HL-60 (cell line): ENCODE results near the gene FAM229A.

ENCODE experiments used
- DNase-seq, 2 experiments: peaks; one replicate each; pipeline ENCODE4 v3.0.0-alpha.2; 2010 to 2020; ENCODE audit warnings: low read depth in 1 of 2, low spot score in 1 of 2
- H3K27ac ChIP-seq: fragments of 250-450 bp; sonication (Bioruptor Pico); replicated peaks from 2 replicates; pipeline ENCODE4 v1.5.1; 2020; ENCODE audit warnings: mild to moderate bottlenecking, moderate library complexity
- H3K27me3 ChIP-seq: fragments of 250-450 bp; sonication (Bioruptor Pico); 2 replicates; pipeline ENCODE4 v1.5.1; 2021; ENCODE audit warnings: mild to moderate bottlenecking, moderate library complexity; ENCODE audit not compliant: insufficient read depth, poor library complexity, severe bottlenecking
- H3K4me3 ChIP-seq: replicated peaks from 2 replicates; pipeline ENCODE4 v1.5.1; 2011; ENCODE audit warnings: mild to moderate bottlenecking, control low read depth, low read length; ENCODE audit not compliant: insufficient read depth
- CTCF ChIP-seq: IDR thresholded peaks from one replicate; pipeline ENCODE4 v1.5.1; 2011; ENCODE audit warnings: low read length, control low read depth, inconsistent platforms; ENCODE audit not compliant: insufficient read depth
- GABPA ChIP-seq: IDR thresholded peaks from 2 replicates; pipeline ENCODE4 v1.6.1; 2012; ENCODE audit warnings: low read depth
- POLR2AphosphoS5 ChIP-seq: IDR thresholded peaks from 2 replicates; pipeline ENCODE4 v1.6.1; 2012; ENCODE audit warnings: low read depth
- REST ChIP-seq: IDR thresholded peaks from 2 replicates; pipeline ENCODE4 v1.6.1; 2012; ENCODE audit warnings: low read depth; ENCODE audit not compliant: insufficient replicate concordance
- SPI1 ChIP-seq: IDR thresholded peaks from 2 replicates; pipeline ENCODE4 v1.6.1; 2012; ENCODE audit warnings: low read depth, mild to moderate bottlenecking, borderline replicate concordance

FAM229A gene

GRCh38 chr1:32335790-32336590, 26.3 kb downstream of the FAM229A start, which contains the start of gene MARCKSL1:
Gene MARCKSL1, minus strand, starts transcription at chr1:32336233. Its CDS starts 200 bp downstream, at chr1:32336033.
- H3K27ac ChIP-seq = peak within 1 kb of the TSS; percentile 39
- TF ChIP-seq POLR2AphosphoS5 = peak; percentile 74; the same call in 1 of the 2 replicates
- TF ChIP-seq REST = peak; percentile 54
- no peak for TF ChIP-seq GABPA
- H3K27me3 ChIP-seq = no peaks in the 10 kb centered on the region
- peak within 1 kb of the TSS; percentile 43 for H3K4me3 ChIP-seq
- DNase-seq = peak; percentile 29 to 50

- no peak for DNase-seq
- TF ChIP-seq CTCF (no peak), REST (no peak), SPI1 (no peak), POLR2AphosphoS5 (no peak)
- H3K4me3 ChIP-seq = peak overlapping the region; percentile 43
- H3K27me3 ChIP-seq = no peaks in the 10 kb centered on the region
- H3K27ac ChIP-seq = no peak overlapping the region
These were observed 26.8 kb downstream of the FAM229A start for GRCh38 chr1:32335535-32335789.

- TF ChIP-seq REST (no peak), CTCF (peak; percentile 19)
- no peak overlapping the region for H3K27ac ChIP-seq
These were observed 27.3 kb downstream of the FAM229A start for GRCh38 chr1:32334864-32335534.

More at GRCh38 chr1:32334864-32335534, 27.3 kb downstream of the FAM229A start:
- no peaks in the 10 kb centered on the region for H3K27me3 ChIP-seq
- peak; percentile 36 to 38 for DNase-seq
- peak overlapping the region; percentile 43 for H3K4me3 ChIP-seq
